ENCODE results near the gene GLCE.

GRCh38 chr15:69297642-69298353 is 137.4 kb downstream of the GLCE start:
- TF ChIP-seq CTCF (IDR thresholded peaks at IDR 0.05): no peak
- no peak for TF ChIP-seq POLR2A (IDR thresholded peaks at IDR 0.05)
